Coronary artery (tissue), 2 donors: Measurements from ENCODE around the gene SAE1.

ENCODE experiments used
- DNase-seq: peaks from one replicate; pipeline ENCODE4 v3.0.0-alpha.2; 2017; ENCODE audit warnings: low spot score
- H3K27ac ChIP-seq, 2 donors: fragments of 200-600 bp; sonication (generic); one replicate each; pipeline ENCODE4 v1.5.1; 2016 to 2019
- H3K4me3 ChIP-seq: fragments of 200-600 bp; sonication (generic); 2 replicates; pipeline ENCODE4 v1.5.1; 2016; ENCODE audit warnings: mild to moderate bottlenecking, moderate library complexity
- CTCF ChIP-seq: fragments of 200-600 bp; sonication (generic); IDR thresholded peaks from one replicate; pipeline ENCODE4 v1.5.1; 2019; ENCODE audit warnings: antibody characterized with exemption

The SAE1 gene

DNA sequence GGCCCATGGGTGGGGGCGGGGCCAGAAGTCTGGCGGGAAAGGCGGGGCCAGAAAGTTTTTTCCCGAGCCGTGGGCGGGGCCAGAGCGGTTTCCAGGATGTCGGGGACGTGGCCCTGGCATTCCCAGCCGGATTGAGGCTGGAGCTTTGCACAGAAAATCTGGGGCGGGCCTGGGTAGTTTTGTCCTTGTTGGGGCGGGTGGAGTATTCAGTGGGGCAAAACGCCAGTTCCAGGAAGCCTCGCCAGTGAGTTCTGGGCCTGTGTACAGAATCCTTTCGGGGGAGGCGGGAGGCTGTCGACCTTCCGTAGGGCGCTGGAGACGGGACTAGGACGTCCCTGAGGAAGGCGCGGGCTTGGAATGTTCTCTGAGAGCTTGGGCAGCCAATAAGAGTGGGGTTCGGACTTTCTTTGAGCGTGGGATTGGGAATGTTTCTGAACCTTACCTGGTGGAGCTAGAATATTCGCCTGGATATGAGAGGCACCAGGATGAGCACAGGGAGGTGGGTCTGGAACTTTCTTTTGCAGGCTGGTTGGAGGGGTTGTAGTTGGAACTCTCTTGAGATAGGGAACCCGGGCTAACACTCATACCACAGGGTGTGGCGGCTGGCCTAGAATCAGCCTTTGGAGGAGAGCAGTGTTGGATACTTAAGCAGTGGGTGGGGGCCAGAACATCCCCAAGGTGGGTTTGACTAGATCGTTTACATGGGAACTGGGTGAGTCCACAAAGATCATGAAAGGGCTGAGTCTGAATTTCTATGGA, 127.0 kb downstream of the SAE1 start:
- Histone ChIP-seq H3K27ac (peak overlapping the region; percentile 75 to 99), H3K4me3 (peak overlapping the region; percentile 83)
- TF ChIP-seq CTCF, result no peak
- DNase-seq, result no peak

GRCh38 chr19:47258434-47258833, 127.8 kb downstream of the SAE1 start:
- DNase-seq, result no peak
- Histone ChIP-seq H3K27ac (peak overlapping the region in 1 of 2 donors; percentile 99), H3K4me3 (peak overlapping the region; percentile 83)
- no peak for TF ChIP-seq CTCF

DNA sequence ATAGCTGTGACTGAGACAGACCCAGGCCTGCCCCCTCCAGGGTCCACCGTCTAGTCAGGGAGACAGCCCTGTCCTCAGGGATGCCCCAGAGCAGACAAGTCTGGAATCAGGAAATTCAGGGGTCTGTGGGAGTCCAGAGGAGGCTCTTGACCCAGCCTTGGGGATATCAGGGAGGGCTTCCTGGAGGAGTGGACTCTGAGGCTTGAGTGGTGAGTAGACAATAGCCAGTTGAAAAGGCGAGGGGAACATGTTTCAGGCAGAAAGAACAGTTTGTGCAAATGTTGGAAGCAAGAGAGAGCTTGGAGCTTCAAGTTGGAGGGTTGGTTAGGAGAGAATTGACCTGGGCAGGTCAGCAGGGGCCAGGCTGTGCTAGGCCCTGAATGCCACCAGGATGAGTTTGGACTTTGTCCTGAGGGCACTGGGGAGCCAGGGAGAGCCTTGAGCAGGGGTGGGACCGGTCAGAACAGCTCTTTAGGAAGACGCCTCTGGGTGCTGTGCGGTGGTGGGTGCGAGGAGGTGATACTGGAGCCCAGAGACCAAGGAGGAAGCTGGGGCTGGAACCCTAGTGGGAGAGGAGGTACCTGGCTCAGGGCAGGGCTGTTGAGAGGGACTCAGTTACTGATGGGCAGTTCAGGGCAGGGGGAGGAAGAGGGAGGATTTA, 128.4 kb downstream of the SAE1 start:
- H3K27ac ChIP-seq, result peak overlapping the region in 1 of 2 donors; percentile 99
- no peak for DNase-seq
- no peak for TF ChIP-seq CTCF
- H3K4me3 ChIP-seq, result no peak overlapping the region
